ENCODE data around the gene STXBP5.

DNA sequence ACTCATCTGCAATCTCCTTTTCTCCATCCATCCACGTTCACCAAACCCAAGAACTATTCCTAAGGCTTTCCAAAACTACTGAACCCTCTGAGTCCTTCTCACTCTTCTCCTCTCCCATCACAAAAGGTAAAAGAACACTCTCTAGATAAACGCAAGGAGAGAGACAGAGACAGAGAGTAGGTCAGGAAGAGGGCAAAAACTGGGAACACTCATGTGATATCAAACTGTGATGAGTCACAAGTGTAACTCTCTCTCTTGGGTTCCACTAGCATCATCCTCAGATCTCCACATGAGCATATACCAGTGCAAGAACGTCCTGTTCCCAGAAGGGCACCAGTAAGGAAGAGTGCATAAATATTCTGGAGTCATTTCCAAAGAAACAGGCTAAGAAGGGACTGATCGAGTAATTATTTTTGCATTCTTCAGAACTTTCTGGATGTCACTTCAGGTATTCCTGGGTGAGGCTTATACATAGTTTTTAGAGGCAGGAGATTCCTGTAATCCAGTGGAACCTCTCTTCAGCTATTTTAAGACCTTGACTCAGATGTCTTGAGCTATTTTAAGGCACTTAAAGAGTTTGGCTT lies 47.3 kb upstream of the STXBP5 start:
- TF ChIP-seq ZNF184 (CRISPR knock-in tag; IDR thresholded peaks at IDR 0.05) (no peak), HCFC1 (IDR thresholded peaks at IDR 0.05; ENCODE audit: low read depth, low read length) (no peak), MYC (IDR thresholded peaks at IDR 0.05; ENCODE audit: low read depth, low read length) (no peak), MYC (CRISPR knock-in tag; IDR thresholded peaks at IDR 0.05; ENCODE audit: borderline replicate concordance, low read depth) (no peak)

All from K562 (cell line).